Mesenchymal stem cell (in vitro differentiated cells and primary cell): Measurements from ENCODE around the gene LASP1NB.

Source experiments
- DNase-seq: peaks from one replicate; pipeline ENCODE4 v3.0.0-alpha.2; 2013
- H2AFZ ChIP-seq: one replicate; pipeline ENCODE4 v1.6.1; 2013; ENCODE audit warnings: low read depth, mild to moderate bottlenecking, control low read depth, inconsistent platforms, low read length, moderate library complexity
- H2AK5ac ChIP-seq: 2 replicates; pipeline ENCODE4 v1.6.1; 2013; ENCODE audit warnings: low read length, moderate library complexity, mild to moderate bottlenecking, inconsistent platforms; ENCODE audit not compliant: severe bottlenecking
- H2BK120ac ChIP-seq: one replicate; pipeline ENCODE4 v1.6.1; 2013; ENCODE audit warnings: low read depth, mild to moderate bottlenecking, inconsistent platforms, low read length, moderate library complexity
- H2BK12ac ChIP-seq, 2 experiments: one replicate each; pipeline ENCODE4 v1.6.1; 2013; ENCODE audit warnings: inconsistent platforms in 2 of 2, low read length in 2 of 2, mild to moderate bottlenecking in 2 of 2, moderate library complexity in 2 of 2, control low read depth in 1 of 2
- H2BK15ac ChIP-seq: one replicate; pipeline ENCODE4 v1.6.1; 2013; ENCODE audit warnings: mild to moderate bottlenecking, low read depth, inconsistent platforms; ENCODE audit not compliant: poor library complexity, severe bottlenecking
- H2BK5ac ChIP-seq: 2 replicates; pipeline ENCODE4 v1.6.1; 2013; ENCODE audit warnings: low read depth, mild to moderate bottlenecking, low read length, control low read depth, inconsistent platforms; ENCODE audit not compliant: poor library complexity, severe bottlenecking
- H3K14ac ChIP-seq, 2 experiments: one replicate each; pipeline ENCODE4 v1.6.1; 2013; ENCODE audit warnings: inconsistent platforms in 2 of 2, low read length in 2 of 2, control low read depth in 1 of 2, mild to moderate bottlenecking in 1 of 2, moderate library complexity in 1 of 2
- H3K18ac ChIP-seq, 2 experiments: one replicate each; pipeline ENCODE4 v1.6.1; 2013; ENCODE audit warnings: inconsistent platforms in 2 of 2, low read length in 2 of 2, control low read depth in 1 of 2, low read depth in 1 of 2, mild to moderate bottlenecking in 1 of 2
- H3K23ac ChIP-seq, 2 experiments: one replicate each; pipeline ENCODE4 v1.6.1; 2013; ENCODE audit warnings: inconsistent platforms in 2 of 2, low read length in 2 of 2, mild to moderate bottlenecking in 2 of 2, moderate library complexity in 2 of 2, control low read depth in 1 of 2
- H3K27ac ChIP-seq: 2 replicates; pipeline ENCODE4 v1.5.1; 2013; ENCODE audit warnings: mild to moderate bottlenecking, moderate library complexity, low read length, control low read depth, inconsistent platforms; ENCODE audit not compliant: poor library complexity, severe bottlenecking
- H3K27me3 ChIP-seq, 2 experiments: 2 replicates each; pipeline versions ENCODE4 v1.6.1 to v1.7.0; 2013; ENCODE audit warnings: low read length in 2 of 2, mild to moderate bottlenecking in 2 of 2, moderate library complexity in 2 of 2, control low read depth in 1 of 2, inconsistent platforms in 1 of 2; ENCODE audit not compliant: control insufficient read depth in 1 of 2, insufficient read depth in 1 of 2
- H3K36me3 ChIP-seq, 2 experiments: 2 replicates each; pipeline versions ENCODE4 v1.6.1 to v1.7.0; 2013; ENCODE audit warnings: low read length in 2 of 2, control low read depth in 1 of 2, inconsistent platforms in 1 of 2, low read depth in 1 of 2, mild to moderate bottlenecking in 1 of 2; ENCODE audit not compliant: insufficient read depth in 2 of 2, control insufficient read depth in 1 of 2
- H3K4ac ChIP-seq, 2 experiments: one replicate each; pipeline ENCODE4 v1.6.1; 2013; ENCODE audit warnings: inconsistent platforms in 2 of 2, low read length in 2 of 2, mild to moderate bottlenecking in 2 of 2, moderate library complexity in 2 of 2, control low read depth in 1 of 2, low read depth in 1 of 2
- H3K4me1 ChIP-seq: 2 replicates; pipeline ENCODE4 v1.6.1; 2013; ENCODE audit warnings: low read depth, low read length, control low read depth; ENCODE audit not compliant: control insufficient read depth, insufficient read depth
- H3K4me2 ChIP-seq: 2 replicates; pipeline ENCODE4 v1.6.1; 2013; ENCODE audit warnings: low read length, mild to moderate bottlenecking, inconsistent platforms; ENCODE audit not compliant: poor library complexity, severe bottlenecking
- H3K4me3 ChIP-seq, 2 experiments: 2 replicates each; pipeline versions ENCODE4 v1.5.1 to v1.7.0; 2013; ENCODE audit warnings: low read length in 2 of 2, mild to moderate bottlenecking in 2 of 2, control low read depth in 1 of 2, low read depth in 1 of 2; ENCODE audit not compliant: insufficient read depth in 1 of 2
- H3K79me1 ChIP-seq: replicated peaks from 2 replicates; pipeline ENCODE4 v1.6.1; 2013; ENCODE audit warnings: mild to moderate bottlenecking, control low read depth, low read length, inconsistent platforms; ENCODE audit not compliant: poor library complexity, severe bottlenecking
- H3K9ac ChIP-seq: 2 replicates; pipeline ENCODE4 v1.7.0; 2013; ENCODE audit warnings: mild to moderate bottlenecking, low read length, moderate library complexity
- H3K9me3 ChIP-seq: 2 replicates; pipeline ENCODE4 v1.7.0; 2013; ENCODE audit warnings: mild to moderate bottlenecking, low read length; ENCODE audit not compliant: control insufficient read depth
- H4K8ac ChIP-seq: one replicate; pipeline ENCODE4 v1.6.1; 2013; ENCODE audit warnings: inconsistent platforms, mild to moderate bottlenecking, low read length, moderate library complexity
- H4K91ac ChIP-seq: one replicate; pipeline ENCODE4 v1.6.1; 2013; ENCODE audit warnings: mild to moderate bottlenecking, low read length, inconsistent platforms
- WGBS: methylation state at CpG from one replicate; pipeline ENCODE4 v1.1.7; 2013; ENCODE audit warnings: mixed read lengths; 5-methylcytosine and 5-hydroxymethylcytosine counted together

The LASP1NB gene

GRCh38 chr17:38920374-38921291, 4.8 kb upstream of the LASP1NB start:
- Histone ChIP-seq H3K23ac (no peak overlapping the region), H2BK5ac (no peak overlapping the region), H2BK120ac (no peak overlapping the region), H2BK12ac (no peak overlapping the region), H3K9me3 (no peaks in the 10 kb centered on the region), H3K18ac (no peak overlapping the region), H4K91ac (no peak overlapping the region), H2AK5ac (no peak overlapping the region), H3K36me3 (peaks cover 59 to 66% of the 10 kb centered on the region in 2 experiments), H3K4me1 (peaks cover 20% of the 10 kb centered on the region), H3K9ac (peak overlapping the region; percentile 27), H3K14ac (no peak overlapping the region), H3K79me1 (peaks cover 35% of the 10 kb centered on the region), H4K8ac (no peak overlapping the region), H3K4ac (no peak overlapping the region), H3K27me3 (no peaks in the 10 kb centered on the region), H2BK15ac (no peak overlapping the region), H2AFZ (no peak overlapping the region), H3K4me3 (no peak overlapping the region), H3K27ac (no peak overlapping the region), H3K4me2 (no peak overlapping the region)
- 68% methylated on average over 9 of the region's 9 CpGs for WGBS
- no peak for DNase-seq

GRCh38 chr17:38921756-38922411, 3.5 kb upstream of the LASP1NB start:
- Histone ChIP-seq H2BK5ac (no peak overlapping the region), H2BK120ac (no peak overlapping the region)

GRCh38 chr17:38922538-38923297, 2.7 kb upstream of the LASP1NB start:
- H2AK5ac ChIP-seq, result no peak overlapping the region
- no peaks in the 10 kb centered on the region for H3K27me3 ChIP-seq
- H2BK120ac ChIP-seq, result no peak overlapping the region
- no peak overlapping the region for H3K4me3 ChIP-seq
- no peak overlapping the region for H3K14ac ChIP-seq
- H4K8ac ChIP-seq, result no peak overlapping the region
- no peak overlapping the region for H3K23ac ChIP-seq
- peak overlapping the region; percentile 27 for H3K9ac ChIP-seq
- no peak overlapping the region for H3K18ac ChIP-seq
- peaks cover 20% of the 10 kb centered on the region for H3K4me1 ChIP-seq
- peak overlapping the region; percentile 46 for H3K27ac ChIP-seq
- peak; percentile 61 for DNase-seq
- H3K4ac ChIP-seq, result no peak overlapping the region
- peaks cover 42 to 47% of the 10 kb centered on the region in 2 experiments for H3K36me3 ChIP-seq
- no peak overlapping the region for H3K4me2 ChIP-seq
- no peaks in the 10 kb centered on the region for H3K9me3 ChIP-seq
- 82% methylated on average over 6 of the region's 6 CpGs for WGBS
- H3K79me1 ChIP-seq, result peaks cover 28% of the 10 kb centered on the region
- no peak overlapping the region for H2BK12ac ChIP-seq
- H4K91ac ChIP-seq, result no peak overlapping the region
- no peak overlapping the region for H2BK15ac ChIP-seq
- no peak overlapping the region for H2AFZ ChIP-seq
- no peak overlapping the region for H2BK5ac ChIP-seq

More at GRCh38 chr17:38921756-38922411, 3.5 kb upstream of the LASP1NB start:
- H2BK15ac ChIP-seq, result no peak overlapping the region
- H3K79me1 ChIP-seq, result peaks cover 29% of the 10 kb centered on the region
- H3K27me3 ChIP-seq, result no peaks in the 10 kb centered on the region
- H2AFZ ChIP-seq, result no peak overlapping the region
- no peak overlapping the region for H4K8ac ChIP-seq
- H3K36me3 ChIP-seq, result peaks cover 47 to 55% of the 10 kb centered on the region in 2 experiments
- DNase-seq, result no peak
- H3K23ac ChIP-seq, result no peak overlapping the region
- WGBS, result 89% methylated on average over 11 of the region's 13 CpGs
- no peak overlapping the region for H2BK12ac ChIP-seq
- H3K14ac ChIP-seq, result no peak overlapping the region
- peak overlapping the region; percentile 27 for H3K9ac ChIP-seq
- peak overlapping the region; percentile 27 for H2AK5ac ChIP-seq
- no peak overlapping the region for H3K4me3 ChIP-seq
- no peaks in the 10 kb centered on the region for H3K9me3 ChIP-seq
- peak overlapping the region; percentile 46 for H3K27ac ChIP-seq
- no peak overlapping the region for H3K18ac ChIP-seq
- H4K91ac ChIP-seq, result no peak overlapping the region
- no peak overlapping the region for H3K4ac ChIP-seq
- peaks cover 20% of the 10 kb centered on the region for H3K4me1 ChIP-seq
- no peak overlapping the region for H3K4me2 ChIP-seq
